Vagina (tissue), 2 donors: ENCODE measurements around the gene MCUR1. TPM values are rescaled to one million over a fixed set of nuclear protein-coding genes. Genes with fewer than 3 reads are reported as not detected.

Experiments used
- DNase-seq, 2 donors: peaks; one replicate each; pipeline ENCODE4 v3.0.0-alpha.2; 2017; ENCODE audit errors: extremely low spot score in 2 of 2
- H3K27ac ChIP-seq: fragments of 200-600 bp; sonication (generic); one replicate; pipeline ENCODE4 v1.5.1; 2019
- H3K27me3 ChIP-seq: fragments of 200-600 bp; sonication (generic); one replicate; pipeline ENCODE4 v1.5.1; 2019
- H3K36me3 ChIP-seq, 2 donors: fragments of 200-600 bp; sonication (generic); one replicate each; pipeline ENCODE4 v1.5.1; 2017 to 2019
- H3K4me1 ChIP-seq: fragments of 200-600 bp; sonication (generic); one replicate; pipeline ENCODE4 v1.5.1; 2019
- H3K4me3 ChIP-seq, 2 donors: fragments of 200-600 bp; sonication (generic); 1 replicate in 1 of 2; 2 replicates in 1 of 2; pipeline ENCODE4 v1.5.1; 2016 to 2019
- H3K9me3 ChIP-seq: fragments of 200-600 bp; sonication (generic); one replicate; pipeline ENCODE4 v1.5.1; 2019
- CTCF ChIP-seq, 3 experiments: fragments of 450-650 bp in 2 of 3; fragments of 200-600 bp in 1 of 3; sonication (generic) in 1 of 3; IDR thresholded peaks; one replicate each; pipeline ENCODE4 v1.5.1; 2017 to 2019; ENCODE audit warnings: antibody characterized with exemption in 3 of 3, mild to moderate bottlenecking in 2 of 3, moderate library complexity in 2 of 3
- POLR2A ChIP-seq, 2 donors: fragments of 450-650 bp; IDR thresholded peaks; one replicate each; pipeline ENCODE4 v1.6.1; 2017; ENCODE audit warnings: antibody characterized with exemption in 2 of 2, mild to moderate bottlenecking in 2 of 2, moderate library complexity in 2 of 2
- POLR2AphosphoS5 ChIP-seq, 2 donors: sonication (generic); formaldehyde crosslinking; IDR thresholded peaks; one replicate each; pipeline ENCODE4 v1.9.0; 2017; ENCODE audit warnings: antibody characterized with exemption in 2 of 2, mild to moderate bottlenecking in 2 of 2, low read depth in 1 of 2; ENCODE audit not compliant: insufficient read depth in 1 of 2
- intact Hi-C: fragments of 100-400 bp; cut with DNase I; formaldehyde crosslinking; loops from one replicate; pipeline ENCODE4 v1.15.1; 2023
- total RNA-seq: library from RNA; depleted of rRNA; stranded (reverse); fragments of >200 nt; gene quantifications from one replicate; pipeline ENCODE4 v1.2.3, GENCODE V29; 2016

Gene MCUR1
- total RNA-seq, 1 donor from 2014 or later, result 15.0 TPM

DNA sequence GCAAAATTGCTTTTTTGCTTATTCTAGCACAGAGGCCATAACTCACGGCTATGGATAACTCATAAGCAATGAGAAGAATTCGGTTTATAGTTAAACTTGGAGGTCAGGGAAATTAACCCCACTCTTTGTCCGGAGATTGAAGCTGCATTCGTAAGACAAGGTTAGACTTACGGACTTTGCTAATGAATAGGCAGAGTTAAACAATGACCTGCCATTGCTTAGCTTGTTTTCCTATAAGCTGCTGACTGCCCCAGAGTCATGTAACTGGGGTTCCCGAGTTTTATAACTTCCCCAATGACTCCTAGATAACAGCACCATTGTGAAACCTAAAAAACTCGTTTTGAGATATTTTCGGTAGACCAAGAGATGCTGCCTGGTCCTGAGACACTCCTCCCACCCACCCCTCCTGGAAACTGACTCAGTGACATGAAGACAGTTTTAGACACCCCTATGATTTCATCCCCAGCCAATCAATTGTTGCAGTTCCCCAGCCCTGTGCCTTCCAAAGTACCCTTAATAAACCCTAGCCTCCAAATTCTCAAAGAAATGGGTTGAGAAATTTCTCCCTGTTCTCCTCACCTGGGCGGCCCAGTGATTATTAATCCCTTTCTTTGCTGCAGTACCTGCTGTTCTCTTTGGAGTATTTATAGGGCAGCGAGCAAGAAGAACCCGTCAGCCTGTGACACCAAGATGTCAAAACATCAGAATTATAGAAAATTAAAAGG is 33.1 kb upstream of the MCUR1 start:
- peak; percentile 34 to 37 for DNase-seq

GRCh38 chr6:13846841-13847240 is 32.5 kb upstream of the MCUR1 start:
- DNase-seq, result peak; percentile 34 to 61
- no peaks in the 10 kb centered on the region for H3K9me3 ChIP-seq
- no peak for TF ChIP-seq POLR2A (IDR thresholded peaks at IDR 0.05)
- no peak for TF ChIP-seq CTCF (IDR thresholded peaks at IDR 0.05)
- TF ChIP-seq POLR2AphosphoS5 (IDR thresholded peaks at IDR 0.05; ENCODE audit: insufficient read depth in 1 of 2, low read depth in 1 of 2), result no peak
- no peaks in the 10 kb centered on the region for H3K36me3 ChIP-seq
- no peaks in the 10 kb centered on the region for H3K27me3 ChIP-seq
- intact Hi-C loops, result no loop called here
- H3K27ac ChIP-seq, result no peak overlapping the region
- H3K4me1 ChIP-seq, result no peaks in the 10 kb centered on the region
- H3K4me3 ChIP-seq, result no peak overlapping the region

More for the DNA sequence above, 33.1 kb upstream of the MCUR1 start:
- no peaks in the 10 kb centered on the region for H3K9me3 ChIP-seq
- no peaks in the 10 kb centered on the region for H3K4me1 ChIP-seq
- H3K27ac ChIP-seq, result no peak overlapping the region
- H3K4me3 ChIP-seq, result no peak overlapping the region
- intact Hi-C loops, result no loop called here
- no peaks in the 10 kb centered on the region for H3K27me3 ChIP-seq
- no peak for TF ChIP-seq POLR2AphosphoS5 (IDR thresholded peaks at IDR 0.05; ENCODE audit: insufficient read depth in 1 of 2, low read depth in 1 of 2)
- no peak for TF ChIP-seq POLR2A (IDR thresholded peaks at IDR 0.05)
- no peak for TF ChIP-seq CTCF (IDR thresholded peaks at IDR 0.05)
- H3K36me3 ChIP-seq, result no peaks in the 10 kb centered on the region

- H3K4me3 ChIP-seq, result no peak overlapping the region
- no peaks in the 10 kb centered on the region for H3K9me3 ChIP-seq
- DNase-seq, result peak; percentile 7 to 22
- H3K36me3 ChIP-seq, result no peaks in the 10 kb centered on the region
- no peak overlapping the region for H3K27ac ChIP-seq
- no peaks in the 10 kb centered on the region for H3K4me1 ChIP-seq
- H3K27me3 ChIP-seq, result no peaks in the 10 kb centered on the region
- no peak for TF ChIP-seq POLR2A (IDR thresholded peaks at IDR 0.05)
- TF ChIP-seq POLR2AphosphoS5 (IDR thresholded peaks at IDR 0.05; ENCODE audit: insufficient read depth in 1 of 2, low read depth in 1 of 2), result no peak
- TF ChIP-seq CTCF (IDR thresholded peaks at IDR 0.05), result no peak
- intact Hi-C loops, result no loop called here
Measured at GRCh38 chr6:13841936-13842335, 27.6 kb upstream of the MCUR1 start.

- H3K27ac ChIP-seq, result no peak overlapping the region
Measured at GRCh38 chr6:13838616-13839015, 24.3 kb upstream of the MCUR1 start.

More at GRCh38 chr6:13838616-13839015, 24.3 kb upstream of the MCUR1 start:
- Histone ChIP-seq H3K36me3 (no peaks in the 10 kb centered on the region), H3K4me3 (no peak overlapping the region), H3K27me3 (no peaks in the 10 kb centered on the region), H3K4me1 (no peaks in the 10 kb centered on the region), H3K9me3 (no peaks in the 10 kb centered on the region)
- intact Hi-C loops, result no loop called here
- no peak for TF ChIP-seq POLR2A (IDR thresholded peaks at IDR 0.05)
- no peak for TF ChIP-seq POLR2AphosphoS5 (IDR thresholded peaks at IDR 0.05; ENCODE audit: insufficient read depth in 1 of 2, low read depth in 1 of 2)
- TF ChIP-seq CTCF (IDR thresholded peaks at IDR 0.05), result no peak
- DNase-seq, result no peak
